ENCODE measurements around the gene CWC25. TPM values are rescaled to one million over a fixed set of nuclear protein-coding genes. Genes with fewer than 3 reads are reported as not detected.

Gene CWC25
- total and polyA plus RNA-seq, 9 of the 15 experiments (the other 6 are each of a cell fraction or from before 2014, with no cell fraction given) = 16.5 to 27.4 (median 23.0) TPM

- no peak for TF ChIP-seq USF2 (CRISPR knock-in tag; IDR thresholded peaks at IDR 0.05)
- TF ChIP-seq PML (IDR thresholded peaks at IDR 0.05; ENCODE audit: low read length) = 0 out of 2 replicates have a peak, but pooled peaks have one; percentile 11
- no peak for TF ChIP-seq YY1 (IDR thresholded peaks at IDR 0.05; ENCODE audit: borderline replicate concordance in 1 of 3, control insufficient read depth in 1 of 3, extremely low read depth in 1 of 3, insufficient read depth in 3 of 3, insufficient read length in 1 of 3, insufficient replicate concordance in 2 of 3, low read depth in 1 of 3, low read length in 2 of 3)
- no peak for TF ChIP-seq CCNT2 (IDR thresholded peaks at IDR 0.05; ENCODE audit: borderline replicate concordance, extremely low read depth, insufficient read length, low read depth, low read length)
- TF ChIP-seq ZNF184 (CRISPR knock-in tag; IDR thresholded peaks at IDR 0.05) = no peak
- TF ChIP-seq ELK3 (CRISPR knock-in tag; IDR thresholded peaks at IDR 0.05) = no peak
Observed at GRCh38 chr17:38848939-38849605, 24.0 kb upstream of the CWC25 start (continued).

GRCh38 chr17:38848557-38848891 is 23.4 kb upstream of the CWC25 start:
- Histone ChIP-seq H3K27ac (ENCODE audit: extremely low read depth, low read depth, low read length) (no peak overlapping the region; the same call in 2 of the 3 replicates), H3K4me2 (ENCODE audit: insufficient read depth, low read length) (no peak overlapping the region), H3K9ac (ENCODE audit: insufficient read depth in 1 of 2, low read depth in 2 of 2, low read length in 2 of 2) (no peak overlapping the region), H3K36me3 (ENCODE audit: control insufficient read depth, insufficient read depth, low read length) (peaks cover 62% of the 10 kb centered on the region), H3K9me3 (replicated peaks; ENCODE audit: control insufficient read depth, insufficient read depth, low read depth, low read length) (no peaks in the 10 kb centered on the region), H4K20me1 (replicated peaks; ENCODE audit: control insufficient read depth, insufficient read depth, low read length) (peaks cover 32% of the 10 kb centered on the region), H3K27me3 (ENCODE audit: control insufficient read depth in 2 of 2, insufficient read depth in 2 of 2, low read length in 2 of 2) (no peaks in the 10 kb centered on the region), H3K4me3 (no peak overlapping the region), H3K4me1 (replicated peaks in 1 of 2; ENCODE audit: control insufficient read depth in 2 of 2, insufficient read depth in 2 of 2, low read length in 2 of 2) (peaks cover 14 to 15% of the 10 kb centered on the region in 2 experiments; a peak in 4 of 5 replicates), H3K9me1 (ENCODE audit: control insufficient read depth, insufficient read depth, low read length) (peaks cover 9% of the 10 kb centered on the region), H2AFZ (ENCODE audit: low read depth, low read length) (no peak overlapping the region), H3K79me2 (ENCODE audit: control insufficient read depth, insufficient read depth, low read length) (peaks cover 50% of the 10 kb centered on the region)
- intact Hi-C loops (cut with micrococcal nuclease) (no loop called here), in situ Hi-C loops (cut with MboI) (no loop called here)
- ATAC-seq (peak; percentile 2; the same call in 1 of the 3 replicates), DNase-seq (ENCODE audit: extremely low read depth in 1 of 4, low spot score in 3 of 4) (no peak), FAIRE-seq (no peak)
- peak; percentile 18 for TF ChIP-seq EWSR1 (IDR thresholded peaks at IDR 0.05; ENCODE audit: borderline replicate concordance, low read depth, partially characterized antibody)
- no peak for TF ChIP-seq XRCC5 (IDR thresholded peaks at IDR 0.05; ENCODE audit: low read depth, low read length)
- TF ChIP-seq POLR2A (conservative IDR thresholded peaks at IDR 0.05) = peak; percentile 36; the same call in 1 of the 2 replicates
- no peak for TF ChIP-seq SREBF1 (IDR thresholded peaks at IDR 0.05; ENCODE audit: borderline replicate concordance, low read depth, low read length)
- peak; percentile 22; the same call in 1 of the 2 replicates for TF ChIP-seq ELF2 (CRISPR knock-in tag; IDR thresholded peaks at IDR 0.05)
- peak; percentile 1 for TF ChIP-seq POLR2B (IDR thresholded peaks at IDR 0.05; ENCODE audit: low read depth, partially characterized antibody)
- peak; percentile 46; the same call in 1 of the 2 replicates for TF ChIP-seq RBFOX2 (IDR thresholded peaks at IDR 0.05; ENCODE audit: low read depth, low read length)
- ChIA-PET POLR2A (interaction anchor here (0.9 to 2.8 kb wide), 8 partner anchors 8 to 21 kb away, joined by 3 to 17 read pairs (median 5); partner anchors contain the start of gene LASP1), CTCF (ENCODE audit: low intra/inter-chr PET ratio) (no interaction called here)
- no TSS peak for BruUV-seq (replicated peaks)
- 100% methylated on average over 1 of the region's 1 CpG for WGBS (ENCODE audit: insufficient coverage, low coverage, missing lambda C conversion rate)

All from K562 (cell line).